ENCODE measurements around the gene DTNBP1. TPM values are rescaled to one million over a fixed set of nuclear protein-coding genes. Genes with fewer than 3 reads are reported as not detected.

DTNBP1 gene
- total and polyA plus RNA-seq, 3 donors from 2014 or later: 21.8 to 25.4 (median 22.6) TPM

DNA sequence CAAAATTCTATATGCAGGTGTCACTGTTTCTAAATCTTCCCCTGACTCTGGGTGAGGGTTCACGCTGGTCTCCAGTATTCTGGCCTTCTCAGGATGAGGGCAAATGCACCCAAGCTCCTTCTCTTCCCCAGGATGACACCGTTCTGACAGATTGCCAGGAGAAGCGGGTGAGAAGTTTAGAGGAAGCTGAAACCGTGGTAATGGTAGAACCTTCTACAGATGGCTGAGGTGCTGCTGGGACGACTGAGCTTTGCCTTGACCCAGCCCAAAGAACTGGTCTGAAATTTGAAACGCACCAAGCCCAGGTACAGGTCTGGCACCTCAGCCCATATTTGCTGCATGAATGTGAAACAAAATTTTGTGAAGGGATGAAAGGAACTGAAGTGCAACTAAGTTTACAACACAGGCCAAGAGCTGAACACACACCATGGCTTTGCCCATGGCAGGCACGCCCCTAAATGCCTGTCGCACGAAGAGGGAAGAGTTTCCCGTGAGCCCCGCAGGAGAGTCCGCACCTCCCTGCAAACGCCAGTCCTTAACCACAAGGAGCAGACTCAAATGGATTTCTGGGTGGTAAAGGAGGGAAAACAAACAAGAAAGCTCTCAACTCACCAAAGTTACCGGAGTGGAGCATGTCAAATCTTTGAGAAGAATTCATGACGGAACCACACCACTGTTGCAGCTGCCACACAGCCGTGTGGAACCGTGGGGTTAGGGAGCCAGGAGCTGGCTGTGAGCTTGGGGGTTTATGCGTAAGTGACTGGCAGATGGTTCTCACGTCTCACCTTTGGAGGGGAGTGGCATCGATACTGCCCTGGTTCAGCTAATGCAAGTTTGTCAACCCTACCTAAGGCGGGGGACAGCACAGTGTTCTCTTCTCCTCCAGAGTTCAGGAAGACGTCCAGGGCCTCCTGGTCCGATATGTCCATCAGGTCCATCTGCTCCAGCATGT is 138.9 kb downstream of the DTNBP1 start:
- Histone ChIP-seq H3K36me3 (ENCODE audit: low read depth, missing control alignments) (no peaks in the 10 kb centered on the region), H3K4me3 (no peak overlapping the region), H3K27ac (no peak overlapping the region), H3K27me3 (no peaks in the 10 kb centered on the region), H3K9me3 (no peaks in the 10 kb centered on the region), H3K4me1 (no peaks in the 10 kb centered on the region)
- intact Hi-C loops (cut with DNase I; ENCODE audit: low total_unique reads): no loop called here
- TF ChIP-seq POLR2A (IDR thresholded peaks at IDR 0.05): no peak
- TF ChIP-seq, protein P1, sequence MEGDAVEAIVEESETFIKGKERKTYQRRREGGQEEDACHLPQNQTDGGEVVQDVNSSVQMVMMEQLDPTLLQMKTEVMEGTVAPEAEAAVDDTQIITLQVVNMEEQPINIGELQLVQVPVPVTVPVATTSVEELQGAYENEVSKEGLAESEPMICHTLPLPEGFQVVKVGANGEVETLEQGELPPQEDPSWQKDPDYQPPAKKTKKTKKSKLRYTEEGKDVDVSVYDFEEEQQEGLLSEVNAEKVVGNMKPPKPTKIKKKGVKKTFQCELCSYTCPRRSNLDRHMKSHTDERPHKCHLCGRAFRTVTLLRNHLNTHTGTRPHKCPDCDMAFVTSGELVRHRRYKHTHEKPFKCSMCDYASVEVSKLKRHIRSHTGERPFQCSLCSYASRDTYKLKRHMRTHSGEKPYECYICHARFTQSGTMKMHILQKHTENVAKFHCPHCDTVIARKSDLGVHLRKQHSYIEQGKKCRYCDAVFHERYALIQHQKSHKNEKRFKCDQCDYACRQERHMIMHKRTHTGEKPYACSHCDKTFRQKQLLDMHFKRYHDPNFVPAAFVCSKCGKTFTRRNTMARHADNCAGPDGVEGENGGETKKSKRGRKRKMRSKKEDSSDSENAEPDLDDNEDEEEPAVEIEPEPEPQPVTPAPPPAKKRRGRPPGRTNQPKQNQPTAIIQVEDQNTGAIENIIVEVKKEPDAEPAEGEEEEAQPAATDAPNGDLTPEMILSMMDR (IDR thresholded peaks at IDR 0.05): no peak
- 95 to 96% methylated on average over 23 of the region's 23 CpGs for WGBS, 2 donors
- peak; percentile 10 for DNase-seq

DNA sequence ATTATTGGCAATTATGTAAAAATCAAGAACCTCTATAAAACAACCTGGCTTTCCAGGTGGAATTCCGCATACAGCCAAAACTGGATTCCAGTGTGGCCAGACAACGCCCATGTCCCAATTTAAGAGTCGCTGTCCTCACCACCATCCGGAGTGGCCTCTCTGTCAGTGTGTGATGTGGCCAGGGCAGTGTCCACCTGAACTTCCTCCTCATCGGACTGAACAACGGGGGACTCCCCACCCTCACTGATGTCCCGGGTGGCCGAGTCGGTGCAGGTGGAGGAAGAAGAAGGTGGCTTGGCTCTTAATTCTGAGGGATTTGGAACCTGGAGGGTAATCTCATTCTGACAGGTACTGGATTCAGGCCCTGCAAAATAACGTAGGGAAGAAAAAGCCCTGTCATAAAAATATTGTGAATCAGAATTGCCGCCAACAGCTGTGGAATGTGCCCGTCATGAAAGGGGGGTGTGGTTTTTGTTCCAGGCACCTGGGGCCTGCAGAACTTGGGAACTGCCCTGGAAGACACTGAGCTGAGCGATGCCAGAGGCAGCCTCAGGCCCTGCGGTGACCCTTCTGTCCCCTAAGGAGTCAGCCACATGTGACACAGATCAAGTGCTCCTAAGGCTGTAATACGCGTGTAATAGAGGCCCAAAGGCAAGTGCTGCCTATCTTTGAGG is 139.8 kb downstream of the DTNBP1 start:
- H3K4me1 ChIP-seq: no peaks in the 10 kb centered on the region
- WGBS, 2 donors: 85 to 94% methylated on average over 16 of the region's 16 CpGs
- H3K9me3 ChIP-seq: no peaks in the 10 kb centered on the region
- no peaks in the 10 kb centered on the region for H3K36me3 ChIP-seq (ENCODE audit: low read depth, missing control alignments)
- no peak overlapping the region for H3K27ac ChIP-seq
- H3K4me3 ChIP-seq: no peak overlapping the region
- TF ChIP-seq, protein P1 (IDR thresholded peaks at IDR 0.05): no peak
- no peak for TF ChIP-seq POLR2A (IDR thresholded peaks at IDR 0.05)
- H3K27me3 ChIP-seq: no peaks in the 10 kb centered on the region
- intact Hi-C loops (cut with DNase I; ENCODE audit: low total_unique reads): no loop called here
- peak; percentile 12 for DNase-seq

DNA sequence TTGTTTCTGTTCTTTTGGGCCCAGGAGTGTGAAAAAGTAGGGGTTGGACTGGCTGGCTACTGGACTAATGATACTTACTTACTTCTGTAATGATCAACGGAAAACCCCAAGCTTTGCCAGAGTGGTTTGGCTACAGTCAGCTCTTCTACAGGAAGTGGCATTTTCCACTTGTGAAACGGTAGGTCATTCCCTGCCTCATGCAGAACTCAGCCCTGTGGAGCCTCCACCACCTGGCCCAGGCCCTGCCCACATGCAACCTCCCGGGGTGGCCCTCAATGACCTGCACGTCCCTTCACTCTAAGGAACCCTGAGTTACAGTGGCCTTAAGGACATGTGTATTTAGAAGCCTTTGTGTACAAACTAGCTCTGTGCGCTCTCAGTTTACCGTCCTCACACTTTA is 140.4 kb downstream of the DTNBP1 start:
- H3K27ac ChIP-seq: no peak overlapping the region
- H3K36me3 ChIP-seq (ENCODE audit: low read depth, missing control alignments): no peaks in the 10 kb centered on the region
- peak; percentile 13 for DNase-seq
- intact Hi-C loops (cut with DNase I; ENCODE audit: low total_unique reads): no loop called here
- no peaks in the 10 kb centered on the region for H3K27me3 ChIP-seq
- H3K4me3 ChIP-seq: no peak overlapping the region
- 86 to 91% methylated on average over 6 of the region's 6 CpGs for WGBS, 2 donors
- no peaks in the 10 kb centered on the region for H3K9me3 ChIP-seq
- TF ChIP-seq POLR2A (IDR thresholded peaks at IDR 0.05): no peak
- TF ChIP-seq, protein P1 (IDR thresholded peaks at IDR 0.05): no peak
- H3K4me1 ChIP-seq: no peaks in the 10 kb centered on the region

DNA sequence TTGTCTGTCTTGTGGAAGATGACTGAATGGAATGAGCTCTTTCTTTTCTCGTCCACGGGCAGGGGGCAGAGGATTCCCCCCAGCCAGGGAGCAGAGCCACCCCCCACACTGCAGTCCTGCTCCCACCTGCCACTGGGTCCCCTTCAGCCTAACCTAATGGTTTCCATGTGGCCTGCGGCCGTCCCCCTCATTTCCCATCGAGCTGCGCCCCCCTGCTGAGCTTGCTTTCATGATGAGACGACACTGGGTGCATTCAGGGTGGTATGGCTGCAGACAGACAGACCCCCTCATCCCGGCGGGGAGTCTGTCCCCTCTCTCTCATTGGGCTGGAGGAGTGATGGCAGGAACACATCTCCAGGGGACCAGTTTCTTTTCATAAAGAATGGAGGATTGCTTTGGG is 140.8 kb downstream of the DTNBP1 start:
- Histone ChIP-seq H3K4me1 (no peaks in the 10 kb centered on the region), H3K27ac (peak overlapping the region in 1 of 2 donors; percentile 33), H3K27me3 (no peaks in the 10 kb centered on the region), H3K9me3 (no peaks in the 10 kb centered on the region), H3K4me3 (no peak overlapping the region), H3K36me3 (ENCODE audit: low read depth, missing control alignments) (no peaks in the 10 kb centered on the region)
- 90 to 92% methylated on average over 7 to 9 of the region's 9 CpGs for WGBS, 2 donors
- intact Hi-C loops (cut with DNase I; ENCODE audit: low total_unique reads): no loop called here
- TF ChIP-seq, protein P1 (IDR thresholded peaks at IDR 0.05): no peak
- no peak for TF ChIP-seq POLR2A (IDR thresholded peaks at IDR 0.05)
- DNase-seq: peak; percentile 7

Measured in testis (tissue), 3 donors.